HEK293 (cell line): ENCODE results near the gene SAMD14.

ENCODE experiments used
- CTCF ChIA-PET: fragments of 350-600 bp; formaldehyde crosslinking; extraction: SDS; loops from one replicate; lab custom pipeline; 2021; ENCODE audit warnings: antibody characterized with exemption; lab: Yijun Ruan, JAX
- POLR2A ChIA-PET: fragments of 300-600 bp; formaldehyde crosslinking; extraction: SDS; loops from one replicate; lab custom pipeline; 2020; ENCODE audit warnings: antibody characterized with exemption, inconsistent platforms; lab: Yijun Ruan, JAX
- H3K27ac ChIP-seq: fragments of 200-500 bp; sonication (Bioruptor generic); 2 replicates; pipeline ENCODE4 v1.5.1; 2014; ENCODE audit warnings: low read depth, low read length, control low read depth, inconsistent platforms; ENCODE audit errors: extremely low read depth
- H3K36me3 ChIP-seq, 2 experiments: fragments of 200-500 bp in 1 of 2; sonication (Bioruptor generic) in 1 of 2; 1 replicate in 1 of 2; 2 replicates in 1 of 2; pipeline ENCODE4 v1.5.1; 2014 to 2017; ENCODE audit warnings: inconsistent platforms in 2 of 2, low read length in 2 of 2; ENCODE audit not compliant: control insufficient read depth in 2 of 2, insufficient read depth in 1 of 2
- H3K4me1 ChIP-seq: fragments of 200-500 bp; sonication (Bioruptor generic); 2 replicates; pipeline ENCODE4 v1.5.1; 2014; ENCODE audit warnings: mild to moderate bottlenecking, low read length, inconsistent platforms; ENCODE audit not compliant: control insufficient read depth, insufficient read depth
- H3K4me3 ChIP-seq: 2 replicates; pipeline ENCODE4 v1.5.1; 2011; ENCODE audit warnings: low read depth, mild to moderate bottlenecking, control low read depth, low read length, moderate library complexity
- H3K9me3 ChIP-seq: fragments of 200-500 bp; sonication (Bioruptor generic); 2 replicates; pipeline ENCODE4 v1.5.1; 2014; ENCODE audit warnings: low read depth, low read length, inconsistent platforms; ENCODE audit not compliant: control insufficient read depth, insufficient read depth
- EGR2 ChIP-seq: fragments of 450-650 bp; formaldehyde crosslinking; IDR thresholded peaks from 2 replicates; pipeline ENCODE4 v1.5.1; 2016; ENCODE audit warnings: low read depth, missing biosample characterization, missing genetic modification characterization
- KLF1 ChIP-seq: fragments of 450-650 bp; formaldehyde crosslinking; IDR thresholded peaks from 2 replicates; pipeline ENCODE4 v1.5.1; 2016; ENCODE audit warnings: missing biosample characterization, missing genetic modification characterization
- KLF10 ChIP-seq: fragments of 450-650 bp; IDR thresholded peaks from 2 replicates; pipeline ENCODE4 v1.5.1; 2018; ENCODE audit warnings: missing biosample characterization, mild to moderate bottlenecking, missing genetic modification characterization
- KLF8 ChIP-seq: fragments of 450-650 bp; formaldehyde crosslinking; IDR thresholded peaks from 2 replicates; pipeline ENCODE4 v1.5.1; 2016; ENCODE audit warnings: missing biosample characterization, missing genetic modification characterization
- KLF9 ChIP-seq: fragments of 450-650 bp; formaldehyde crosslinking; IDR thresholded peaks from 2 replicates; pipeline ENCODE4 v1.5.1; 2016; ENCODE audit warnings: missing biosample characterization, missing genetic modification characterization, low read depth
- OVOL3 ChIP-seq: fragments of 450-650 bp; formaldehyde crosslinking; IDR thresholded peaks from 2 replicates; pipeline ENCODE4 v1.5.1; 2016; ENCODE audit warnings: missing biosample characterization, missing genetic modification characterization
- SALL2 ChIP-seq: fragments of 450-650 bp; formaldehyde crosslinking; IDR thresholded peaks from 2 replicates; pipeline ENCODE4 v1.5.0; 2017; ENCODE audit warnings: missing biosample characterization, mild to moderate bottlenecking, missing genetic modification characterization, borderline replicate concordance
- SP2 ChIP-seq: fragments of 450-650 bp; formaldehyde crosslinking; IDR thresholded peaks from 2 replicates; pipeline ENCODE4 v1.5.1; 2016; ENCODE audit warnings: missing biosample characterization, missing genetic modification characterization
- ZFHX2 ChIP-seq: fragments of 450-650 bp; formaldehyde crosslinking; conservative IDR thresholded peaks from 2 replicates; pipeline ENCODE4 v1.5.1; 2016; ENCODE audit warnings: missing biosample characterization, missing genetic modification characterization
- ZFP3 ChIP-seq: fragments of 450-650 bp; formaldehyde crosslinking; IDR thresholded peaks from 2 replicates; pipeline ENCODE4 v1.5.1; 2016; ENCODE audit warnings: low read depth, missing biosample characterization, missing genetic modification characterization
- ZNF26 ChIP-seq: fragments of 450-650 bp; formaldehyde crosslinking; IDR thresholded peaks from 2 replicates; pipeline ENCODE4 v1.5.1; 2016; ENCODE audit warnings: missing biosample characterization, missing genetic modification characterization
- ZNF398 ChIP-seq: fragments of 450-650 bp; formaldehyde crosslinking; IDR thresholded peaks from 2 replicates; pipeline ENCODE4 v1.5.1; 2017; ENCODE audit warnings: missing biosample characterization, missing genetic modification characterization
- ZNF510 ChIP-seq: fragments of 450-650 bp; formaldehyde crosslinking; IDR thresholded peaks from 2 replicates; pipeline ENCODE4 v1.5.1; 2018; ENCODE audit warnings: mild to moderate bottlenecking, missing genetic modification characterization, missing biosample characterization; ENCODE audit not compliant: insufficient replicate concordance
- ZNF707 ChIP-seq: fragments of 450-650 bp; formaldehyde crosslinking; IDR thresholded peaks from 2 replicates; pipeline ENCODE4 v1.5.1; 2016; ENCODE audit warnings: missing biosample characterization, missing genetic modification characterization
- ZSCAN4 ChIP-seq: fragments of 450-650 bp; formaldehyde crosslinking; IDR thresholded peaks from 2 replicates; pipeline ENCODE4 v1.5.1; 2017; ENCODE audit warnings: missing biosample characterization, missing genetic modification characterization
- TF ChIP-seq, protein P1 (sequence below): fragments of 450-650 bp; formaldehyde crosslinking; IDR thresholded peaks from 2 replicates; pipeline ENCODE4 v1.5.1; 2016; ENCODE audit warnings: missing biosample characterization, missing genetic modification characterization

The SAMD14 gene

GRCh38 chr17:50167371-50167770 lies 37.4 kb upstream of the SAMD14 start (continued):
- TF ChIP-seq, protein P1, sequence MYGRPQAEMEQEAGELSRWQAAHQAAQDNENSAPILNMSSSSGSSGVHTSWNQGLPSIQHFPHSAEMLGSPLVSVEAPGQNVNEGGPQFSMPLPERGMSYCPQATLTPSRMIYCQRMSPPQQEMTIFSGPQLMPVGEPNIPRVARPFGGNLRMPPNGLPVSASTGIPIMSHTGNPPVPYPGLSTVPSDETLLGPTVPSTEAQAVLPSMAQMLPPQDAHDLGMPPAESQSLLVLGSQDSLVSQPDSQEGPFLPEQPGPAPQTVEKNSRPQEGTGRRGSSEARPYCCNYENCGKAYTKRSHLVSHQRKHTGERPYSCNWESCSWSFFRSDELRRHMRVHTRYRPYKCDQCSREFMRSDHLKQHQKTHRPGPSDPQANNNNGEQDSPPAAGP (tag by site-specific recombination): no peak
- TF ChIP-seq ZFP3 (tag by site-specific recombination) (no peak), ZNF510 (no peak), SP2 (no peak)

- CTCF ChIA-PET: interaction anchor here (0.9 to 9.6 kb wide), 10 partner anchors 10 to 130 kb away, joined by 3 to 174 read pairs (median 6); no protein-coding TSS in a partner anchor
- no peak overlapping the region for H3K4me3 ChIP-seq
These were observed 36.7 kb upstream of the SAMD14 start for GRCh38 chr17:50166518-50167181.

More at GRCh38 chr17:50166518-50167181, 36.7 kb upstream of the SAMD14 start:
- H3K4me1 ChIP-seq: no peaks in the 10 kb centered on the region
- no peaks in the 10 kb centered on the region for H3K36me3 ChIP-seq
- POLR2A ChIA-PET: no interaction called here
- TF ChIP-seq ZSCAN4 (tag by site-specific recombination) (peak; percentile 92), KLF1 (tag by site-specific recombination) (peak; percentile 95), SALL2 (tag by site-specific recombination) (no peak), ZNF707 (tag by site-specific recombination) (no peak), KLF10 (tag by site-specific recombination) (0 out of 2 replicates have a peak, but pooled peaks have one; percentile 52), ZFHX2 (tag by site-specific recombination) (peak; percentile 96), EGR2 (tag by site-specific recombination) (peak; percentile 98), KLF8 (tag by site-specific recombination) (peak; percentile 34; the same call in 1 of the 2 replicates), ZNF398 (tag by site-specific recombination) (0 out of 2 replicates have a peak, but pooled peaks have one; percentile 7), ZNF26 (tag by site-specific recombination) (no peak), KLF9 (tag by site-specific recombination) (no peak), OVOL3 (tag by site-specific recombination) (no peak)
- TF ChIP-seq, protein P1 (tag by site-specific recombination): 0 out of 2 replicates have a peak, but pooled peaks have one; percentile 14
- H3K9me3 ChIP-seq: no peaks in the 10 kb centered on the region
- H3K27ac ChIP-seq: no peak overlapping the region
